Stimulated activated CD8-positive, alpha-beta memory T cell treated with anti-CD3 and anti-CD28 coated beads, Interleukin-15, amount 100 ng/mL, for 4 hours (primary cell): ENCODE measurements around the gene CBFA2T2.
"Not testable (repeated sequence)": the region's sequence is repeated elsewhere in the genome, so short reads cannot be mapped to it uniquely, and the experiment has no call there.

Experiments used
- DNase-seq, 2 donors: peaks; one replicate each; pipeline ENCODE4 v3.0.0-alpha.2; 2020; ENCODE audit warnings: low read depth in 2 of 2

CBFA2T2 gene

DNA sequence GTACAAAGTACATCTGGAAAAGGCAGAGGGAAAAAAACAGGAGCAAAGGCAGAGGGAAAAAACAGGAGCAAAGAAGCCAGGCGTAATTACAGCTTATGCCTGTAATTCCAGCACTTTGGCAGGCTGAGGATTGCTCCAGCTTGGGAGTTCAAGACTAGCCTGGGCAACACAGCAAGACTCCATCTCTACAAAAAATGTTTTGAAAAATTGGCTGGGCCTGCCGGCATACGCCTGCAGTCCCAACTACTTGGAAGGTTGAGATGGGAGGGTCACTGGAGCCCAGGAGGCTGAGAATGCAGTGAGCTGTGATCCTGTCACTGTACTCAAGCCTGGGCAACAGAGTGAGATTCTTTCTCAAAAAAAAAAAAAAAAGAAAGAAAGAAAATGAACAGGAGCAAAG lies 19.0 kb upstream of the CBFA2T2 start:
- no peak for DNase-seq

DNA sequence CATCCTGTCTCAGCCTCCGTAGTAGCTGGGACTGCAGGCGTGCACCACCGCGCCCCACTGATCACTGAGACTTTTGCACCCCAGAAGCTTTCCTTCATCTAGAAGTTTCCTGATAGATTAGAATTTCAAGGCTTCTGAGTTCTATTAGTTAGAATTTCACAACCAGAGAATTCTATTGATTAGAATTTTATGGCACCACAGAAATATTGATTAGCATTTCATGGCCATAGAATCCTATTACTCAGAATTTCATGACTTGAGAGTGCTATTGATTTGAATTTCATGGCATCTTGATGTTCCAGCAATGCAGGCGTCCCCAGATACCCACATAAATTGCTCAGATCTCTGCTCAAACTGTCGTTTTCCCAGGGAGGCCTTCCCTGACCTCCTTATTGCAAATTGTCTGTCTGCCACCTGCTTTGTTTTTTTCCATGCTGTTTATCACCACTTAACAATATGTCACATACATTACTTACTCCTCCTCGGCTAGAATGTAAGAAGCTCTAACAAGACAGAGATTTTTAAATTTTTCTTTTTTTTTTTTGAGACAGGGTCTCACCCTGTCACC lies 16.9 kb upstream of the CBFA2T2 start:
- DNase-seq, result no peak

DNA sequence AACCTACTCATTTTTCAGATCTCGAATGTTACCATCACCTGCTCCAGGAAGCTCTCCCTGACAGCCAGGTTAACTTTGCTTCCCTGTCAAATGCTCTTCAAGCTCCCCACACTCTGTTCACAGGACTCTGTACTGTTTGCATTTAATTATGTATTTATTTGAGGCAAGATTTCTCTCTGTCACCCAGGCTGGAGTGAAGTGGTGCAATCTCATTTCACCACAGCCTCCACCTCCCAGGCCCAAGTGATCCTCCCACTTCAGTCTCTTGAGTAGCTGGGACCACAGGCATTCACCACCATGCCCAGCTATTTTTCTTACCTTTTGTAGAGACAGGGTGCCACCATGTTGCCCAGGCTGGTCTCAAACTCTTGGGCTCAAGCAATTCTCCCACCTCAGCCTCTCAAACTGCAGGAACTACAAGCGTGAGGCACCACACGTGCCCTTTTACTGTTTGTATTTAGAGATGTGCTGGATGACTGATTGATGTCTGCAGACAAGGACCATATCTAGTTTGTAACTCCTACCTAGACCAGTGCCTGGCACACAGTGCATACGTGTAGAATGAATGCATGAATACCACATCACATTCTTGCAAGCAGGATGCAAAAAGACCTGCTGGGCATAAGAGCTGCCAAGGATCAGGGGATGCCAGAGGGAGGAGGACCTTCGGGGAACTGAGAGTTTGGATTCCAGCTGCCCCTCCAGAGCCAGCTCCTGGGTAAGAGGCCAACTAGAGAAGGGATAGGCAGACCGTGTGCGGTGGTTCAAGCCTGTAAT lies 15.6 kb upstream of the CBFA2T2 start:
- DNase-seq, result no peak

DNA sequence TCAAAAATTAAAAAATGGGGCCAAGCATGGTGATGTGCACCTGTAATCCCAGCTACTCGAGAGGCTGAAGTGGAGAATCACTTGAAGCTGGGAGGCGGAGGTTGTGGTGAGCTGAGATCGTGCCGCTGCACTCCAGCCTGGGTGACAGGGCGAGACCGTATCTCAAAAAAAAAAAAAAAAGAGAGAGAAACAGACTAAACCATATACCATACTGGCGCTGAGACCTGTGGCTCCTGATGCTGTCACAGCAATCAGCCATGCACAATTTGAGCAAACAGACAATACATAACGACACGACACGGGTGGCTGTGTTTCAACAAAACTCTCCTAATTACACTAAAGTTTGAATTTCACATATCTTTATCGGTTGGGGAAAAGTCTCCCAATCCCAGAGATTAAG lies 14.9 kb upstream of the CBFA2T2 start:
- no peak for DNase-seq

DNA sequence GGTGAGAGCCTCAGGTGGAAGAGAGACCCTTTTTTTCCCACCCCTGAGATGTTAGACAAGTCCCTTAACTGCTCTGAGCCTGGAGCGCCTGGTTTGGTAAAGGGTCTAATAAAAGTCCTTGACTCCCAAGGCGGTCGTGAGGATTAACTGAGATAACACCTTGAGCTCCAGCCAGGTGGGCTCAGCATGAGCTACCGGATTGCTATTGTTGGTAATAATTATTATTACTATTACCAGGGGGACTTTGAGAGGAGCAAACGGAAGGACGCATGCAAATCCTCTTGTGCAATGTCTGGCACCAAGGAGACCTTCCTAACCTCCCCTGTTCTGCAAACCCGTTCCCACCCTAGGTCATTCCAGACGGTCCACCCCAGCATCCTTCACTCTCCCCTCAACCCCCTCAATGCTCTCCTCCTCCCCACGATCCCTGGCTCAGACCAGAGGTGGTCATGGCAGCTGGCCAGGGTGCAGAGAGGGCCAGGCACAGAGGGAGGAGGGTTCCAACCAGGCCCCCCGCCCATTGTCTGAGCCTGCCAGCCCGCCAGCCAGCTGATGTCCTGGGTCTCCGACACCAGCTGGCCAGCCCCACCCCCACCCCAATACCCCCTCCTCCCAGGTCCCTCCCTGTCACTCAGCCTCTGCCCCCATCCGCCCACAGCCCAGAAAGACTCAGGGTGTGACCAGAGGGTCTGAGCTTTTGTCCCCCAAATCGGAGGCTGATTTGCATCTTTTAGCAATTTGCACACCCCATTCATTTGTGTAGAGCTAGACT lies 14.3 kb upstream of the CBFA2T2 start:
- DNase-seq, result no peak

DNA sequence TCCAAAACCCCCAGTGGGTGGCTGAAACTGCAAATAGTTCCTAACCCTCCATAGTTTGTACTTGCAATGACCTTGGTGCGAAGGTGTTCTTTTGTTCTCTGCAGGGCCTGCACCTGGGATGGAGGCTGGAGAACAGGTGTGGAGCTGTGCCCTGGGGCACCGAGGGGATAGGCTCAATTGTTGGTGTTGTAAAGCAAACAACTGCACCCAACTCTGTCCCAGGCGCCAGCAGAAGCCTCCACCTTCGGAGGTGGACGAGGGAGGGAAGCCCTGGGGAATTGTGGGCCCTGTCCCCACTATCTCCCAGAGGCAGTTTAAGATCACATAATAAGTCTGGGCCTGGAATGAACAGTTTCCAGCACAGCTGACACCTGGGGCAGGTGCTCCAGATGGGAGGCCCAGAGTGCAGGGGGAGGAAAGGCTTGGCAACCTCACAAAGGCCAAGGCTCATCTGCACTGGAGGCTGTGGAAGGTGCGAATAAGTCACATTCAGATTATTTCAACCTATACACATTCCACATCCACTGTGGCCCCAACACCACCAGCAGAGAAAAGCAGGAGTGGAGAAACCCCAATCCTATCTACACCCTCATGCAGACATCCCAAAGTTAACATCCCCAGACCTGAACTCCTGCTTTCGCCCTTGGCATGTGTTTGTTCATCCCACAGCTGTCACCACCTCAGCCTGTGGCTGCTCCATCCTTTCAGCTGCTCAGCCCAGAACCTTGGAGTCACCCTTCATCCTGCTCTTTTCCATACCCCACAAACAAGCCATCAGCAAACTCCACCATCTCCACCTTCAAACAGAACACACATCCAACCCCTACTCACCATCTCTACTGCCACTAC lies 12.3 kb upstream of the CBFA2T2 start:
- no peak for DNase-seq

DNA sequence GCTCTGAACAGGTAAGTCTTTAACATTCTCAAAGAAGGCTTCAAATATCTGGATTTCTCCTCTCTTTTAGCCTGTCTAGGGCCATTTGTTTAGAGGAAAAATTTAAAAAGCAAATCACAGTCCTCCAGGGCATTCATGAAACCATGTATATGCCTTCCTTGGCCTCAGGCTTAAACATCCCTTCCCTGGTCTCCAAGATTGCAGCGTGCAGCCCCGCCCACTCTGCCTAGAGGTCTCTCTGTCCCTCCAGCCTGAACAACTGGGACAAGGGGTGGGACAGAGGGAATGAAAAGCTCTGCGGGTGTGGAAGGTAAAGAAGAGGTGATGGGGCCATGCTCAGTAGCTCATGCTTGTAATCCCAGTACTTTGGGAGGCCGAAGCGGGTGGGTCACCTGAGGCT lies 9.8 kb upstream of the CBFA2T2 start:
- DNase-seq, result no peak

DNA sequence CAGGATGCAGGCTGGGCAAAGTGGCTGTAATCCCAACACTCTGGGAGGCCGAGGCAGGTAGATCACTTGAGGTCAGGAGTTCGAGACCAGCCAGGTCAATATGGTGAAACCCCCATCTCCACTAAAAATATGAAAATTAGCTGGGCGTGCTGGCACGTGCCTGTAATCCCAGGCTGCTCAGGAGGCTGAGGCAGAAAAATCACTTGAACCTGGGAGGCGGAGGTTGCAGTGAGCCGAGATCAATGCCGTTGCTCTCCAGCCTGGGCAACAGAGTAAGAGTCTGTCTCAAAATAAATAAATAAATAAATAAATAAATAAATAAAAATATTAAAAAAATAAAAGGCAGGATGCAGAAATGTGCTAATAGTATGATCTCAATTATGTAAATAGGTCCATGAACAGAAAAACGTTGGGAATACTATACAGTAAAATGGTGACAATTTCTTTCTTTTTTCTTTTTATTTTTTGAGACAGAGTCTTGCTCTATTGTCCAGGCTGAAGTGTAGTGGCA lies 8.4 kb upstream of the CBFA2T2 start:
- DNase-seq, result no peak

DNA sequence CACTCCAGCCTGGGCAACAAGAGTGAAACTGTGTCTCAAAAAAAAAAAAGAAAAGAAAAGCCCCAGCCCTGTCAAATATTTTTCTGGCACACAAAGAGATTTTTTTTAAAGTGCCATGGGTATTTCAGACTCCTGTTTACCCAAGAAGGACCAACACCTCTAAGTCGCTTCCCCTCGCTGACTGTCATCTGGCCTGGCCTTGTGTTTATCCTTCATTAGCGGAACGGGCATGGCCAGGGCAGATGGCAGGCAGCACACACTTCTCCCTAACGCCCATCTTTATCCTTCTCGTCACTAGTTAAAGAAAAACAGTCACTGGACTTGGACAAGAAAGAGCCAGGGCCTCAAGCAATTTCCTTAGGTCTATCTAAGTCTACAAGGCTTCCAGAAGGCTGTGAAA lies 7.3 kb upstream of the CBFA2T2 start:
- no peak for DNase-seq

DNA sequence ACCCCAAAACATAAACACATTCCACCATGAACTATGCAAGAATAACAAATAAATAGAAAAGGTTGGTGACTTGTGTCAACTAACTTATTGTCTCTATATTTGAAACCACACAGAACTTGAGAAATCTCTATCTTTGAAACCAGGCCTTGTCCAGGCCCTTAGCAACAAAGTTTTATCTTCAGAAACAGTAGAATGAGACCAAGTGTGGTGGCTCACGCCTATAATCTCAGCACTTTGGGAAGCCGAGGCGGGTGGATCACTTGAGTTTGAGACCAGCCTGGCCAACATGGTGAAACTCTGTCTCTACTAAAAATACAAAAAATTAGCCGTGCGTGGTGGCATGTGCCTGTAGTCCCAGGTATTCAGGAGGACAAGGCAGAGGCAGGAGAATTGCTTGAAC lies 6.7 kb upstream of the CBFA2T2 start:
- not testable (repeated sequence) for DNase-seq

DNA sequence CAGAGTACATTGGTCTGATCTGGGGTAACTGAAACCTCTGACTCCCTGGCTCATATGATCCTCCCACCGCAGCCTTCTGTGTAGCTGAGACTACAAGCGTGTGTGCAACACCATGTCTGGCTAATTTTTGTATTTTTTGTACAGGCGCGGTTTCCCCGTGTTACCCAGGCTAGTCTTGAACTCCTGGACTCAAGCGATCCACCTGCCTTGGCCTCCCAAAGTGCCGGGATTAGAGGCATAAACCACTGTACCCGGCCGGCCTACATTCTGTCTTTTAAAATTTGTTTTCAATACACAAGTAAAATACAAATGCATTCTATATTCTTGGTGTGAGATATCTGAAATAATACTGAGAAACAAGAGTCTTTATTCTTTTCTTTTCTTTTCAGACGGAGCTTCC lies 1.7 kb upstream of the CBFA2T2 start:
- DNase-seq, result no peak

DNA sequence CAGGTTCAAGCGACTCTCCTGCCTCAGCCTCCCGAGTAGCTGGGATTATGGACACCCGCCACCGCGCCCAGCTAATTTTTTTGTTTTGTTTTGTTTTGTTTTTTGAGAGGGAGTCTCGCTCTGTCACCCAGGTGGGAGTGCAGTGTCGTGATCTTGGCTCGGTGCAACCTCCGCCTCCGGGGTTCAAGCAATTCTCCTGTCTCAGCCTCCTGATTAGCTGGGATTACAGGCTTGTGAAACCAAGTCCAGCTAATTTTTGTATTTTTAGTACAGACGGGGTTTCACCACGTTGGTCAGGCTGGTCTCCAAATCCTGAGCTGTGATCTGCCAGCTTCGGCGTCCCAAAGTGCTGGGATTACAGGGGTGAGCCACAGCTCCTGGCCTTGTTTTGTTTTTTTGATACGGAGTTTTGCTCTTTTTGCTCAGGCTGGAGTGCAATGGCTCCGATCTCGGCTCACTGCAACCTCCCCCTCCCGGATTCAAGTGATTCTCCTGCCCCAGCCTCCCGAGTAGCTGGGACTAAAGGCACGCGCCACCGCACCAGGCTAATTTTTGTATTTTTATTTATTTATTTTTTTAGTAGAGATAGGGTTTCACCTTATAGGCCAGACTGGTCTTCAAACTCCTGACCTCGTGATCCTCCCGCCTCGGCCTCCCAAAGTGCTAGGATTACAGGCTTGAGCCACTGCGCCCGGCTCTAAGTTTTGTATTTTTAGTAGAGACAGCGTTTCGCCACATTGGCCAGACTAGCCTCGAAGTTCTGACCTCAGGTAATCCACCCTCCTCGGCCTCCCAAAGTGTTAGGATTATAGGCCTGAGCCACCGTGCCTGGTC lies 1.0 kb upstream of the CBFA2T2 start:
- not testable (repeated sequence) for DNase-seq

DNA sequence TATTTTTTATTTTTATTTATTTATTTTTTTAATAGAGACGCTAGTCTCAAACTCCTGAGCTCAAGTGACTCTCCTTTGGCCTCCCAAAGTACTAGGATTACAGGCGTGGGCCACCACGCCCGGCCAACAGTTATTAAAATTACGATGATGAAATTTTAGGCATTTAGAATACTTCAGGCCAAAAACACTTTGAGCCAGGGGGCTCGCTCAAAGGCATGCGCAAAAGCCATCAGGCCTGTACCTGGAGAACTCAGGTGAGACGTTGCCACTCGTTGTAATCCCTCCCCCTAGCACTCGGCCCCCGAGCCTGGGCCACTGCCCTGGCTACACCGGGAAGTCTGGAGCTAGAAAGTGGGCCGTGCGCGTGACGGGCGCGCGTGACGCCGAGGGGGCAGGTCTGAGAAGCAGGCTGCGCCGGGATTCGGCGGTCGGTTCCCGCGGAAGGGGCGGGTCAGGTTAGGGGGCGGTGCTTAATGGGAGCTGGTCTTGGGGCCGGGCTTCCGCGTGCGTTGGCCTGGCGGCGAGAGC lies 337 bp upstream of the CBFA2T2 start:
- peak; percentile 97 for DNase-seq

DNA sequence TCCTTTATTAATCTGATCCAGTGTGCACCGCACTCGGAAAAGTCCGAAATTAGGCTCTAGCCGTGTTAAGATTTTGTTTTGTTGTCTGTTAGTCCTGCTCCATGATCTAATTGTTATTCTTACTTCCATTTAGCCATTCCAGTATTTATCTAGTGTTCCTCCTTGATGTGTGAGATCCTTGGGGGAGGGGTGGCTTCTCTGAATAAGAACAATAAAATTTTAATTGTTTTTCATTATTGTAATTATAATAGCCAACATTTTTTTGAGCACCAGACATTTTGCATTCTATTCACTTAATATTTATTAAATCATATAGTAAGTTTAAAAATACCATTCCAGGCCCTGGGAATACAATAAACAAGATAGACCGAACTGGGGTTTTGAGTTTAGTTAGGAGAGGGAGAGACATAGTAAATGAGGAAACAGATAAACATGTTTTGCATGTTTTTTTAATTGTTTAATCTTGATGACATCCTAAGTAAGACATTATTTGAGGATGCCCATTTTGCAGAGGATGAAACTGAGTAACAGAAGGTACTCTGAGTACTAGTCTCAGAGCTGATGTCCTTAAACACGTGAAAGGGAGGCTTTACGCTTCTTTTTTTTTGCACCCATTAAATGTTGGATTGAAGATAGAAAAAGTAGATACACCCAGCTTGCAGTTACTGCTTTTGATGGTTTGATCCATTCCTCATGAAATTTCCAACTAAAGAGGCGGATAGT lies 1.2 kb downstream of the CBFA2T2 start:
- DNase-seq, result no peak

DNA sequence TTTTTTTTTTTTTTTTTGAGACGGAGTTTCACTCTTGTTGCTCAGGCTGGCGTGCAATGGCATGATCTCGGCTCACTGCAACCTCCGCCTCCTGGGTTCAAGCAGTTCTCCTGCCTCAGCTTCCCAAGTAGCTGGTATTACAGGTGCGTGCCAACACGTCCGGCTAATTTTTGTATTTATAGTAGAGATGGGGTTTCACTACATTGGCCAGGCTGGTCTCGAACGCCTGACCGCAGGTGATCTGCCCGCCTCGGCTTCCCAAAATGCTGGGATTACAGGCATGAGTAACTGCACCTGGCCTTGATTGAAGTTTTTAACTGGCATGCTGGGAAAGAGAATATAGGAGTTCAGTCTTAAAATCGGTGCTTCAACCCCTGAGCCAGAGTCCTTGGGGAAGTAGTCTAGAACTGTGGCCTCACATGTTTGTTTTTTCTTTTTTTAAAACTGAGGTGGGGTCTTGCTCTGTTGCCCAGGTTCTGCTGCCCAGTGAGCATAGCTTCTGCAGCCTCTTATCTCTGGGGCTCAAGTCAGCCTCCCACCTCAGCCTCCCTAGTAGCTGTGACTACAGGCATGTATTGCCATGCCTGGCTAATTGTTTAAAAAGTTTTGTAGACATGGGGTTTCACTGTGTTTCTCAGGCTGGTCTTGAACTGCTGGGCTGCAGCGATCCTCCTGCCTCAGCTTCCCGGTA lies 3.3 kb downstream of the CBFA2T2 start:
- no peak for DNase-seq

DNA sequence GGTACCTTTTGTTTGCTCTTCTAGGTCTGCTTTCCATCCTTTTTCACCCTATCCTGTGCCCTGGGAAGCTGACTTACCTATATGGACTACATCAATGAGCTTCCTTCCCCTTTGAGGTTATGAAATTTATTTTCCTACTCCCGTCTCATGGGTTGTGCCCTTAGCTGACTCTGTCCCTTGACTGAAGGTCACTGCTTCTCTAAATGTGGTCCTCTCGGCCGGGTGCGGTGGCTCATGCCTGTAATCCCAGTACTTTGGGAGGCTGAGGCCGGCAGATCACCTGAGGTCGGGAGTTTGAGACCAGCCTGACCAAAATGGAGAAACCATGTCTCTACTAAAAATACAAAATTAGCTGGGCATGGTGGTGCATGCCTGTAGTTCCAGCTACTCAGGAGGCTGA lies 6.9 kb downstream of the CBFA2T2 start:
- DNase-seq, result not testable (repeated sequence)

DNA sequence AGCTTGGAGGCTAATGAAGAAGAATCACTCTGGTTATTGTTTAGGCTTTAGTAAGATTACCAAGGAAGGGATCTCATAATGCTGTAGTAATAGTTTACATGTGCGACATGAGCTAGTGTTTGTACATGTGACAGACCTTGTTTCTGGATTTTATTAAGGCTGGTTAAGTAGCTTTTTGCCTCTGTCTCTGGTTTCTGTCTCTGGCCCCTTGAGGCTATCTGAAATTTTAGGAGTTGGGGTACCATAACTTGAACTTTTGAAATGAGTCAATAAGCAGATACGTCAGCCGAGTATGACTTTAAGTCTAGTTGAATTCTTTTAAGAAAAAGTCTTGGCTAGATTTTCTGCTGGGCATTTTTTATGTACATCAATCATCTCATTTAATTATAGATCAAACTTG lies 9.5 kb downstream of the CBFA2T2 start:
- no peak for DNase-seq

DNA sequence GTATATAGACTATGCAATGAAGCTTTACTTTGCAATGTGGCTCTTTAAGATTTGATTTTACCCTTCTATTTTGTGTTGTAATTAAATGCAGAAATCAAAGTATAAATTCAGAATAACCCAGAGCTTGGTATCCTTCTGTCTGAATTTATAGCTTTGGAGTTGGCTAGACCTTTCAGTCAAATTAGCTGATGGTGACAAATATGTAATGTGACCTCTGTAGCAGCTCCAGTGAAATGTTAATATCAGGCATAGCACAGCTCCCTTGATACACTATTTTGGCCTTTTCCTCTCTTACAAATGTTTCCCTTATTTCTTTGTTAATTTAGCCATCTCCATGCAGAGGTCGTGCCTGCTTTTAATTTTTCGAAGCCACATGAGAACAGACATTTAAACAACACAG lies 11.1 kb downstream of the CBFA2T2 start:
- no peak for DNase-seq

DNA sequence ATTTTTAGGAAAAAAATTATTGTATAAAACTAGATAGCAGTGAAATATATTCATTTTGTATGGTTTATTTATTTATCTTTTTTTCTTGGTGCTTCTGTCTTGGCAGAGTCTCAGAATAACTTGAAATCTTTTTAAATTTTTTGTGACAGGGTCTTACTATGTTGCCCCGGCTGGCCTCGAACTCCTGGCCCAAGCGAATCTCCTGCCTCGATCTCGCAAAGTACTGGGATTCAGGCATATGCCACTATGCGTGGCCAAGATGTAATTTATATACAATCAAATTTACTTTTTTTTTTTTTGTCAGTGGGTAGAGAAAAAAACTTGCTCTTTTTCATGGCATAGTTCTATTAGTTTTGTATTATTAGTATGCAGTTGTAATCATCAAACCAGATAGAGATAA lies 13.7 kb downstream of the CBFA2T2 start:
- no peak for DNase-seq
